Measurements from ENCODE around the gene FAHD2A. TPM values are rescaled to one million over a fixed set of nuclear protein-coding genes. Genes with fewer than 3 reads are reported as not detected.

FAHD2A gene
- total and polyA plus RNA-seq, 2 of the 8 experiments (the other 6 are each of a cell fraction or from before 2014, with no cell fraction given) = 24.2 to 26.7 TPM

DNA sequence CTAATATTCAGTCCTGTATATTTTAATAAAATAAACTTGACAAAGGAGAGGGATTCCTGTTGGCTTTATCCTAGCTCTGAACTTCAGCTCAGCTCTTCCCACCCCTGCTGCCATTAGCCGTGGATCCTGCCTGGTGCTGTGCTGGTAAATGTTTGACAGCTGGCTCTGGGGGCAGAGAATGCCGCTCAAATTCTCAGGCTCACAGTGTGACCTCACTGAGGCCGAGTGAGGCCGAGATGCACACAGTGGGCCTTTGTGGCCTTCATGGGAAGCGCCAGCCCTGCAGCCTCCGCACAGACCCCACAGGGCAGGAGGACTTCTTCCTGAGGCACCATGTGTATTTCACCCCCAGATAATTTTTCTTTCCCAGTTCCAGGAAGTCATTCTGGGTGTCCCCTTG lies 16.5 kb upstream of the FAHD2A start (continued):
- TF ChIP-seq, protein P1, sequence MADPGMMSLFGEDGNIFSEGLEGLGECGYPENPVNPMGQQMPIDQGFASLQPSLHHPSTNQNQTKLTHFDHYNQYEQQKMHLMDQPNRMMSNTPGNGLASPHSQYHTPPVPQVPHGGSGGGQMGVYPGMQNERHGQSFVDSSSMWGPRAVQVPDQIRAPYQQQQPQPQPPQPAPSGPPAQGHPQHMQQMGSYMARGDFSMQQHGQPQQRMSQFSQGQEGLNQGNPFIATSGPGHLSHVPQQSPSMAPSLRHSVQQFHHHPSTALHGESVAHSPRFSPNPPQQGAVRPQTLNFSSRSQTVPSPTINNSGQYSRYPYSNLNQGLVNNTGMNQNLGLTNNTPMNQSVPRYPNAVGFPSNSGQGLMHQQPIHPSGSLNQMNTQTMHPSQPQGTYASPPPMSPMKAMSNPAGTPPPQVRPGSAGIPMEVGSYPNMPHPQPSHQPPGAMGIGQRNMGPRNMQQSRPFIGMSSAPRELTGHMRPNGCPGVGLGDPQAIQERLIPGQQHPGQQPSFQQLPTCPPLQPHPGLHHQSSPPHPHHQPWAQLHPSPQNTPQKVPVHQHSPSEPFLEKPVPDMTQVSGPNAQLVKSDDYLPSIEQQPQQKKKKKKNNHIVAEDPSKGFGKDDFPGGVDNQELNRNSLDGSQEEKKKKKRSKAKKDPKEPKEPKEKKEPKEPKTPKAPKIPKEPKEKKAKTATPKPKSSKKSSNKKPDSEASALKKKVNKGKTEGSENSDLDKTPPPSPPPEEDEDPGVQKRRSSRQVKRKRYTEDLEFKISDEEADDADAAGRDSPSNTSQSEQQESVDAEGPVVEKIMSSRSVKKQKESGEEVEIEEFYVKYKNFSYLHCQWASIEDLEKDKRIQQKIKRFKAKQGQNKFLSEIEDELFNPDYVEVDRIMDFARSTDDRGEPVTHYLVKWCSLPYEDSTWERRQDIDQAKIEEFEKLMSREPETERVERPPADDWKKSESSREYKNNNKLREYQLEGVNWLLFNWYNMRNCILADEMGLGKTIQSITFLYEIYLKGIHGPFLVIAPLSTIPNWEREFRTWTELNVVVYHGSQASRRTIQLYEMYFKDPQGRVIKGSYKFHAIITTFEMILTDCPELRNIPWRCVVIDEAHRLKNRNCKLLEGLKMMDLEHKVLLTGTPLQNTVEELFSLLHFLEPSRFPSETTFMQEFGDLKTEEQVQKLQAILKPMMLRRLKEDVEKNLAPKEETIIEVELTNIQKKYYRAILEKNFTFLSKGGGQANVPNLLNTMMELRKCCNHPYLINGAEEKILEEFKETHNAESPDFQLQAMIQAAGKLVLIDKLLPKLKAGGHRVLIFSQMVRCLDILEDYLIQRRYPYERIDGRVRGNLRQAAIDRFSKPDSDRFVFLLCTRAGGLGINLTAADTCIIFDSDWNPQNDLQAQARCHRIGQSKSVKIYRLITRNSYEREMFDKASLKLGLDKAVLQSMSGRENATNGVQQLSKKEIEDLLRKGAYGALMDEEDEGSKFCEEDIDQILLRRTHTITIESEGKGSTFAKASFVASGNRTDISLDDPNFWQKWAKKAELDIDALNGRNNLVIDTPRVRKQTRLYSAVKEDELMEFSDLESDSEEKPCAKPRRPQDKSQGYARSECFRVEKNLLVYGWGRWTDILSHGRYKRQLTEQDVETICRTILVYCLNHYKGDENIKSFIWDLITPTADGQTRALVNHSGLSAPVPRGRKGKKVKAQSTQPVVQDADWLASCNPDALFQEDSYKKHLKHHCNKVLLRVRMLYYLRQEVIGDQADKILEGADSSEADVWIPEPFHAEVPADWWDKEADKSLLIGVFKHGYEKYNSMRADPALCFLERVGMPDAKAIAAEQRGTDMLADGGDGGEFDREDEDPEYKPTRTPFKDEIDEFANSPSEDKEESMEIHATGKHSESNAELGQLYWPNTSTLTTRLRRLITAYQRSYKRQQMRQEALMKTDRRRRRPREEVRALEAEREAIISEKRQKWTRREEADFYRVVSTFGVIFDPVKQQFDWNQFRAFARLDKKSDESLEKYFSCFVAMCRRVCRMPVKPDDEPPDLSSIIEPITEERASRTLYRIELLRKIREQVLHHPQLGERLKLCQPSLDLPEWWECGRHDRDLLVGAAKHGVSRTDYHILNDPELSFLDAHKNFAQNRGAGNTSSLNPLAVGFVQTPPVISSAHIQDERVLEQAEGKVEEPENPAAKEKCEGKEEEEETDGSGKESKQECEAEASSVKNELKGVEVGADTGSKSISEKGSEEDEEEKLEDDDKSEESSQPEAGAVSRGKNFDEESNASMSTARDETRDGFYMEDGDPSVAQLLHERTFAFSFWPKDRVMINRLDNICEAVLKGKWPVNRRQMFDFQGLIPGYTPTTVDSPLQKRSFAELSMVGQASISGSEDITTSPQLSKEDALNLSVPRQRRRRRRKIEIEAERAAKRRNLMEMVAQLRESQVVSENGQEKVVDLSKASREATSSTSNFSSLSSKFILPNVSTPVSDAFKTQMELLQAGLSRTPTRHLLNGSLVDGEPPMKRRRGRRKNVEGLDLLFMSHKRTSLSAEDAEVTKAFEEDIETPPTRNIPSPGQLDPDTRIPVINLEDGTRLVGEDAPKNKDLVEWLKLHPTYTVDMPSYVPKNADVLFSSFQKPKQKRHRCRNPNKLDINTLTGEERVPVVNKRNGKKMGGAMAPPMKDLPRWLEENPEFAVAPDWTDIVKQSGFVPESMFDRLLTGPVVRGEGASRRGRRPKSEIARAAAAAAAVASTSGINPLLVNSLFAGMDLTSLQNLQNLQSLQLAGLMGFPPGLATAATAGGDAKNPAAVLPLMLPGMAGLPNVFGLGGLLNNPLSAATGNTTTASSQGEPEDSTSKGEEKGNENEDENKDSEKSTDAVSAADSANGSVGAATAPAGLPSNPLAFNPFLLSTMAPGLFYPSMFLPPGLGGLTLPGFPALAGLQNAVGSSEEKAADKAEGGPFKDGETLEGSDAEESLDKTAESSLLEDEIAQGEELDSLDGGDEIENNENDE (IDR thresholded peaks at IDR 0.05; ENCODE audit: insufficient replicate concordance, low read length) = no peak
- TF ChIP-seq, protein P2, sequence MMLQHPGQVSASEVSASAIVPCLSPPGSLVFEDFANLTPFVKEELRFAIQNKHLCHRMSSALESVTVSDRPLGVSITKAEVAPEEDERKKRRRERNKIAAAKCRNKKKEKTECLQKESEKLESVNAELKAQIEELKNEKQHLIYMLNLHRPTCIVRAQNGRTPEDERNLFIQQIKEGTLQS (IDR thresholded peaks at IDR 0.05; ENCODE audit: insufficient read depth, low read depth, low read length) = no peak
- TF ChIP-seq TAF7 (optimal IDR thresholded peaks at IDR 0.05; ENCODE audit: borderline replicate concordance, low read depth, low read length) (no peak), SP4 (IDR thresholded peaks at IDR 0.05; ENCODE audit: low read length) (no peak), NANOG (IDR thresholded peaks at IDR 0.05; ENCODE audit: insufficient read depth, low read depth, low read length, poor library complexity, severe bottlenecking) (no peak), GABPA (IDR thresholded peaks at IDR 0.05; ENCODE audit: borderline replicate concordance, insufficient read depth, low read length) (no peak), CREB1 (IDR thresholded peaks at IDR 0.05) (no peak)
